H9 (cell line): ENCODE data around the gene ATP5F1B. TPM values are rescaled to one million over a fixed set of nuclear protein-coding genes. Genes with fewer than 3 reads are reported as not detected.
A peak's percentile ranks its signal among the peaks of the same experiment; 100 is the strongest.

Experiments
- DNase-seq: peaks from one replicate; pipeline ENCODE4 v3.0.0-alpha.2; 2017
- H2AFZ ChIP-seq: one replicate; pipeline ENCODE4 v1.6.1; 2013; ENCODE audit warnings: mild to moderate bottlenecking, low read length, control low read depth, moderate library complexity
- H2AK5ac ChIP-seq: 2 replicates; pipeline ENCODE4 v1.6.1; 2013; ENCODE audit warnings: low read length, control low read depth, mixed read lengths; ENCODE audit not compliant: insufficient read length
- H2BK120ac ChIP-seq: one replicate; pipeline ENCODE4 v1.6.1; 2013; ENCODE audit warnings: low read depth, mild to moderate bottlenecking, low read length, control low read depth, inconsistent platforms; ENCODE audit not compliant: poor library complexity, severe bottlenecking
- H2BK12ac ChIP-seq: 2 replicates; pipeline ENCODE4 v1.6.1; 2013; ENCODE audit warnings: low read length, control low read depth, mixed read lengths, low read depth; ENCODE audit not compliant: insufficient read length
- H2BK15ac ChIP-seq: 2 replicates; pipeline ENCODE4 v1.6.1; 2013; ENCODE audit warnings: low read depth, low read length, control low read depth
- H2BK20ac ChIP-seq: one replicate; pipeline ENCODE4 v1.6.1; 2013; ENCODE audit warnings: low read depth, mild to moderate bottlenecking, low read length, control low read depth, inconsistent platforms; ENCODE audit not compliant: poor library complexity, severe bottlenecking
- H2BK5ac ChIP-seq: 2 replicates; pipeline ENCODE4 v1.6.1; 2013; ENCODE audit warnings: low read length, control low read depth, mixed read lengths; ENCODE audit not compliant: insufficient read length
- H3K14ac ChIP-seq: 2 replicates; pipeline ENCODE4 v1.6.1; 2013; ENCODE audit warnings: low read length, control low read depth; ENCODE audit not compliant: insufficient read depth
- H3K18ac ChIP-seq: 2 replicates; pipeline ENCODE4 v1.6.1; 2013; ENCODE audit warnings: low read depth, mild to moderate bottlenecking, mixed read lengths, low read length, control low read depth; ENCODE audit not compliant: insufficient read length
- H3K23ac ChIP-seq: 2 replicates; pipeline ENCODE4 v1.6.1; 2013; ENCODE audit warnings: low read length, control low read depth, mixed read lengths, low read depth; ENCODE audit not compliant: insufficient read length
- H3K23me2 ChIP-seq: 2 replicates; pipeline ENCODE4 v1.6.1; 2013; ENCODE audit warnings: low read depth, mild to moderate bottlenecking, mixed read lengths, low read length, control low read depth; ENCODE audit not compliant: insufficient read length, poor library complexity, severe bottlenecking
- H3K27ac ChIP-seq: 2 replicates; pipeline ENCODE4 v1.5.1; 2013; ENCODE audit warnings: low read length, control low read depth, mixed read lengths, low read depth; ENCODE audit not compliant: insufficient read length
- H3K27me3 ChIP-seq: 2 replicates; pipeline ENCODE4 v1.6.1; 2013; ENCODE audit warnings: low read length, control low read depth, inconsistent platforms; ENCODE audit not compliant: insufficient read depth
- H3K4ac ChIP-seq: 2 replicates; pipeline ENCODE4 v1.6.1; 2013; ENCODE audit warnings: low read depth, mild to moderate bottlenecking, control low read depth, inconsistent platforms, low read length, moderate library complexity
- H3K4me1 ChIP-seq: 2 replicates; pipeline ENCODE4 v1.6.1; 2013; ENCODE audit warnings: low read length, control low read depth, inconsistent platforms; ENCODE audit not compliant: insufficient read depth
- H3K4me2 ChIP-seq: 2 replicates; pipeline ENCODE4 v1.6.1; 2013; ENCODE audit warnings: low read length, control low read depth, mixed read lengths; ENCODE audit not compliant: insufficient read length, insufficient read depth
- H3K56ac ChIP-seq: 2 replicates; pipeline ENCODE4 v1.6.1; 2013; ENCODE audit warnings: low read depth, mild to moderate bottlenecking, mixed read lengths, low read length, control low read depth; ENCODE audit not compliant: insufficient read length
- H3K79me1 ChIP-seq: 2 replicates; pipeline ENCODE4 v1.6.1; 2013; ENCODE audit warnings: low read depth, mild to moderate bottlenecking, moderate library complexity, low read length, control low read depth, inconsistent platforms; ENCODE audit not compliant: insufficient read depth, poor library complexity, severe bottlenecking
- H3K79me2 ChIP-seq: 2 replicates; pipeline ENCODE4 v1.6.1; 2013; ENCODE audit warnings: low read length, control low read depth, inconsistent platforms; ENCODE audit not compliant: insufficient read depth
- H3K9ac ChIP-seq: 2 replicates; pipeline ENCODE4 v1.6.1; 2013; ENCODE audit warnings: low read length, control low read depth, mixed read lengths; ENCODE audit not compliant: insufficient read length; ENCODE audit errors: extremely low read depth
- H3K9me3 ChIP-seq: one replicate; pipeline ENCODE4 v1.6.1; 2013; ENCODE audit warnings: low read depth, low read length, inconsistent platforms; ENCODE audit not compliant: control insufficient read depth
- H3T11ph ChIP-seq: one replicate; pipeline ENCODE4 v1.6.1; 2013; ENCODE audit warnings: mild to moderate bottlenecking, low read length, control low read depth, inconsistent platforms
- H4K20me1 ChIP-seq: one replicate; pipeline ENCODE4 v1.6.1; 2013; ENCODE audit not compliant: control insufficient read depth, insufficient read length, insufficient read depth
- H4K5ac ChIP-seq: 2 replicates; pipeline ENCODE4 v1.6.1; 2013; ENCODE audit warnings: low read depth, mild to moderate bottlenecking, mixed read lengths, low read length, control low read depth; ENCODE audit not compliant: insufficient read length
- H4K8ac ChIP-seq: replicated peaks from 2 replicates; pipeline ENCODE4 v1.6.1; 2013; ENCODE audit warnings: low read length, control low read depth, mixed read lengths, low read depth; ENCODE audit not compliant: insufficient read length
- H4K91ac ChIP-seq: 2 replicates; pipeline ENCODE4 v1.6.1; 2013; ENCODE audit warnings: low read depth, mild to moderate bottlenecking, moderate library complexity, mixed read lengths, low read length, control low read depth; ENCODE audit not compliant: insufficient read length
- H3K27ac Mint-ChIP-seq, 3 experiments: 2 replicates in 2 of 3; 3 replicates in 1 of 3; pipeline ENCODE4 v1.8.0; 2020 to 2021; ENCODE audit warnings: mixed read lengths in 3 of 3, mild to moderate bottlenecking in 1 of 3, moderate library complexity in 1 of 3
- H3K27me3 Mint-ChIP-seq: 2 replicates; pipeline ENCODE4 v1.8.0; 2021; ENCODE audit warnings: low read depth, mild to moderate bottlenecking, moderate library complexity, mixed read lengths
- H3K36me3 Mint-ChIP-seq, 3 experiments: 2 replicates in 2 of 3; 3 replicates in 1 of 3; pipeline ENCODE4 v1.8.0; 2020 to 2021; ENCODE audit warnings: low read depth in 3 of 3, mixed read lengths in 3 of 3; ENCODE audit not compliant: insufficient read depth in 1 of 3
- H3K4me1 Mint-ChIP-seq, 2 experiments: 2 replicates each; pipeline ENCODE4 v1.8.0; 2020; ENCODE audit warnings: mixed read lengths in 2 of 2
- H3K4me3 Mint-ChIP-seq, 2 experiments: 2 replicates in 1 of 2; 3 replicates in 1 of 2; pipeline ENCODE4 v1.8.0; 2020 to 2021; ENCODE audit warnings: mild to moderate bottlenecking in 2 of 2, mixed read lengths in 2 of 2, moderate library complexity in 1 of 2
- H3K9me3 Mint-ChIP-seq, 2 experiments: 2 replicates in 1 of 2; 3 replicates in 1 of 2; pipeline ENCODE4 v1.8.0; 2020; ENCODE audit warnings: mild to moderate bottlenecking in 2 of 2, mixed read lengths in 2 of 2, moderate library complexity in 1 of 2
- WGBS: extraction: QIAGEN DNeasy Blood & Tissue Kit; methylation state at CpG from one replicate; pipeline ENCODE4 v1.1.7; 2013; ENCODE audit warnings: missing lambda C conversion rate, low lambda C conversion rate, mixed read lengths; ENCODE audit not compliant: insufficient read length; ENCODE audit errors: extremely low coverage; 5-methylcytosine and 5-hydroxymethylcytosine counted together
- total RNA-seq: library from RNA; stranded (reverse); gene quantifications from 2 replicates; pipeline ENCODE4 v1.2.1, GENCODE V29; 2021
- TF ChIP-seq, protein P1 (sequence below): fragments of 200-600 bp; sonication (generic); conservative IDR thresholded peaks from 3 replicates; pipeline ENCODE4 v1.8.0; 2021; ENCODE audit warnings: antibody characterized with exemption, mild to moderate bottlenecking

Gene ATP5F1B
- total RNA-seq, 1 experiment from 2014 or later: 927 TPM

DNA sequence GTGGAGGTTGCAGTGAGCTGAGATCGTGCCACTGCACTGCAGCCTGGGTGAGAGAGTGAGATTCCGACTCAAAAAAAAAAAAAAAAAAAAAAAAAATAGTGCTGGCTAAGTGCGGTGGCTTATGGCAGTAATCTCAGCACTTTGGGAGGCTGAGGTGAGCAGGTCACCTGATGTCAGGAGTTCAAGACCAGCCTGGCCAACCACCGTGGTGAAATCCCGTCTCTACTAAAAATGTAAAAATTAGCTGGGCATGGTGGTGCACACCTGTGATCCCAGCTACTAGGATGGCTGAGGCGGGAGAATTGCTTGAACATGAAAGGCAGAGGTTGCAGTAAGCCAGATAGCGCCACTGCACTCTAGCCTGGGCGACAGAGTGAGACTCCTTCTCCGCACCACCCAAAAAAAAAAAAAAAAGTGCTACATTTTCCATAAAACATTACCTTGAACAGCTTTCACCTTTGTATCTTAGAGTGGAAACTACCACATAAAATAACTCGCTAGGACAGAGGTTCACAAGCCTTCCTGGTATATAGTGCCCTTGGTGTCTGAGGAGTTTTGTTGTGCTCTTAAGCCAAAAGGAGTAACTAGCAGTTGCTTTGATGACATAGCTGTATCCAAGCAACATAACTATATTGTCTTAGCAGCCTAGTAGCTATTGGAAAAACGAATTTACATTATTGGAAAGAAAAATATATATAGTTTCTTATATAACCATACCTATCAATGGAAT is 31.2 kb upstream of the ATP5F1B start:
- H3K27me3 Mint-ChIP-seq: no peaks in the 10 kb centered on the region
- no peak for DNase-seq
- no peak overlapping the region for H4K8ac ChIP-seq
- no peak overlapping the region for H3K4me2 ChIP-seq
- no peak overlapping the region for H3K4me3 Mint-ChIP-seq
- no peak overlapping the region for H3K14ac ChIP-seq
- no CpG with 5 or more reads among the region's 11 CpGs for WGBS
- H2BK120ac ChIP-seq: no peak overlapping the region
- no peaks in the 10 kb centered on the region for H3K4me1 ChIP-seq
- H3K79me1 ChIP-seq: peaks cover 7% of the 10 kb centered on the region
- TF ChIP-seq, protein P1, sequence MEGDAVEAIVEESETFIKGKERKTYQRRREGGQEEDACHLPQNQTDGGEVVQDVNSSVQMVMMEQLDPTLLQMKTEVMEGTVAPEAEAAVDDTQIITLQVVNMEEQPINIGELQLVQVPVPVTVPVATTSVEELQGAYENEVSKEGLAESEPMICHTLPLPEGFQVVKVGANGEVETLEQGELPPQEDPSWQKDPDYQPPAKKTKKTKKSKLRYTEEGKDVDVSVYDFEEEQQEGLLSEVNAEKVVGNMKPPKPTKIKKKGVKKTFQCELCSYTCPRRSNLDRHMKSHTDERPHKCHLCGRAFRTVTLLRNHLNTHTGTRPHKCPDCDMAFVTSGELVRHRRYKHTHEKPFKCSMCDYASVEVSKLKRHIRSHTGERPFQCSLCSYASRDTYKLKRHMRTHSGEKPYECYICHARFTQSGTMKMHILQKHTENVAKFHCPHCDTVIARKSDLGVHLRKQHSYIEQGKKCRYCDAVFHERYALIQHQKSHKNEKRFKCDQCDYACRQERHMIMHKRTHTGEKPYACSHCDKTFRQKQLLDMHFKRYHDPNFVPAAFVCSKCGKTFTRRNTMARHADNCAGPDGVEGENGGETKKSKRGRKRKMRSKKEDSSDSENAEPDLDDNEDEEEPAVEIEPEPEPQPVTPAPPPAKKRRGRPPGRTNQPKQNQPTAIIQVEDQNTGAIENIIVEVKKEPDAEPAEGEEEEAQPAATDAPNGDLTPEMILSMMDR: no peak
- no peak overlapping the region for H3K56ac ChIP-seq
- H2AFZ ChIP-seq: no peak overlapping the region
- peak overlapping the region in 2 of 3 experiments; percentile 14 to 65; a peak in 1 of 7 replicates for H3K27ac Mint-ChIP-seq
- H3K9me3 Mint-ChIP-seq: no peaks in the 10 kb centered on the region
- H3K79me2 ChIP-seq: peaks cover 57% of the 10 kb centered on the region; the same call in 1 of the 2 replicates
- no peak overlapping the region for H3K4ac ChIP-seq
- no peaks in the 10 kb centered on the region for H4K20me1 ChIP-seq
- peaks cover 22 to 58% (median 39%) of the 10 kb centered on the region in 3 experiments; a peak in 6 of 7 replicates for H3K36me3 Mint-ChIP-seq
- no peak overlapping the region for H2BK15ac ChIP-seq
- H3K18ac ChIP-seq: no peak overlapping the region
- H3K27me3 ChIP-seq: no peaks in the 10 kb centered on the region
- no peak overlapping the region for H2BK12ac ChIP-seq
- H2AK5ac ChIP-seq: no peak overlapping the region
- no peak overlapping the region for H3K27ac ChIP-seq
- H3K9me3 ChIP-seq: no peaks in the 10 kb centered on the region
- H3K9ac ChIP-seq: no peak overlapping the region
- no peaks in the 10 kb centered on the region for H3K23me2 ChIP-seq
- H3K4me1 Mint-ChIP-seq: peaks cover 4 to 7% of the 10 kb centered on the region in 2 experiments; a peak in 3 of 4 replicates
- H3K23ac ChIP-seq: no peak overlapping the region
- H4K5ac ChIP-seq: no peak overlapping the region
- H2BK20ac ChIP-seq: no peak overlapping the region
- H2BK5ac ChIP-seq: no peak overlapping the region
- H3T11ph ChIP-seq: no peak overlapping the region
- no peak overlapping the region for H4K91ac ChIP-seq
